ENCODE data around the gene KMT2E. TPM values are rescaled to one million over a fixed set of nuclear protein-coding genes. Genes with fewer than 3 reads are reported as not detected.

Gene KMT2E
- total and polyA plus RNA-seq, 11 donors: 17.0 to 59.5 (median 44.3) TPM

DNA sequence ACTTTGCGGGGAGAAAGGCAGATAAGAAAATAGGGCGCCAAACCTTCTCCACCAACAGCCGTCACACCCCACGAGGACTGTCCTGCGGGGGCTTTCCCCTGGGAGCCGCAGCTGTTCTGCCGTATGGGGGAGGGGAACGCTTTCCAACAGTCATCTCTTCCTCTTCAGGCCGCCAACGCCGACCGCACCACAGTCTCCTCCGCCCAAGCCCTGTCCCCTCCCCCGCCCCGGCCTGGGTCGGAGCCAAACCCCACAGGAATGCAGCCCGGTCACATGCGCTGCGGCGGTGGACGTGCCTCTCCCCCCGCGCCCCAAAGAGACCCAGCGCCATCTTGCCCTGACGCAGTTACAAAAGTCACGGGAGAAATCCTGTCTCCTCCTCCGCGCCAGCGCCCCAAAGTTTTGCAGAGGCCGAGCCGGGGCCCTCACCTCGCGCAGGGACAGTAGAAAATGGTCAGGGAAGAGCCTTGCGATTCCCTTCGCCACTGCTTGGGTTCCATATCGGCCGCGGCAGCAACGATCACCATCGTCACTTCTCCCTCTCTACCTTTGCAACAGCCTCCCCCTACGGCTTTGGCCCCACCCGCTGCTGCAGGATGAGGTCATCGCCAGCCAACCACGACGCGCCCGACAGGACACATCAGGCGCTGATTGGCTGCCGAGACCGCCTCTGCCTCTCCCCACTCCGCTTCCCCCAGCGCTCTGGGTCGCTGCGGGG lies 1.3 kb upstream of the KMT2E start:
- DNase-seq: peak; percentile 99 to 100 (median 100)
- Histone ChIP-seq H3K4me1 (peaks cover 0 to 50% (median 34%) of the 10 kb centered on the region in 12 donors), H3K27ac (peak overlapping the region; percentile 98 to 100 (median 100)), H3K9me3 (no peaks in the 10 kb centered on the region), H3K36me3 (peaks cover 0 to 9% (median 0%) of the 10 kb centered on the region in 9 donors), H3K27me3 (no peaks in the 10 kb centered on the region), H3K4me3 (peak overlapping the region; percentile 72 to 92 (median 82))
- 0 to 1% (median 0%) methylated on average over 36 to 54 of the region's 54 CpGs for WGBS, 4 donors
- TF ChIP-seq, protein P1, sequence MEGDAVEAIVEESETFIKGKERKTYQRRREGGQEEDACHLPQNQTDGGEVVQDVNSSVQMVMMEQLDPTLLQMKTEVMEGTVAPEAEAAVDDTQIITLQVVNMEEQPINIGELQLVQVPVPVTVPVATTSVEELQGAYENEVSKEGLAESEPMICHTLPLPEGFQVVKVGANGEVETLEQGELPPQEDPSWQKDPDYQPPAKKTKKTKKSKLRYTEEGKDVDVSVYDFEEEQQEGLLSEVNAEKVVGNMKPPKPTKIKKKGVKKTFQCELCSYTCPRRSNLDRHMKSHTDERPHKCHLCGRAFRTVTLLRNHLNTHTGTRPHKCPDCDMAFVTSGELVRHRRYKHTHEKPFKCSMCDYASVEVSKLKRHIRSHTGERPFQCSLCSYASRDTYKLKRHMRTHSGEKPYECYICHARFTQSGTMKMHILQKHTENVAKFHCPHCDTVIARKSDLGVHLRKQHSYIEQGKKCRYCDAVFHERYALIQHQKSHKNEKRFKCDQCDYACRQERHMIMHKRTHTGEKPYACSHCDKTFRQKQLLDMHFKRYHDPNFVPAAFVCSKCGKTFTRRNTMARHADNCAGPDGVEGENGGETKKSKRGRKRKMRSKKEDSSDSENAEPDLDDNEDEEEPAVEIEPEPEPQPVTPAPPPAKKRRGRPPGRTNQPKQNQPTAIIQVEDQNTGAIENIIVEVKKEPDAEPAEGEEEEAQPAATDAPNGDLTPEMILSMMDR (IDR thresholded peaks at IDR 0.05): no peak
- TF ChIP-seq POLR2A (IDR thresholded peaks at IDR 0.05): peak in 1 of 2 donors; percentile 95
- intact Hi-C loops (cut with DNase I): loop anchor here in 9 of 10 donors (1.0 to 10.0 kb wide), 7 partner anchors 28 to 70 kb away; no protein-coding TSS in a partner anchor
- ATAC-seq: peak; percentile 88 to 95 (median 93)

DNA sequence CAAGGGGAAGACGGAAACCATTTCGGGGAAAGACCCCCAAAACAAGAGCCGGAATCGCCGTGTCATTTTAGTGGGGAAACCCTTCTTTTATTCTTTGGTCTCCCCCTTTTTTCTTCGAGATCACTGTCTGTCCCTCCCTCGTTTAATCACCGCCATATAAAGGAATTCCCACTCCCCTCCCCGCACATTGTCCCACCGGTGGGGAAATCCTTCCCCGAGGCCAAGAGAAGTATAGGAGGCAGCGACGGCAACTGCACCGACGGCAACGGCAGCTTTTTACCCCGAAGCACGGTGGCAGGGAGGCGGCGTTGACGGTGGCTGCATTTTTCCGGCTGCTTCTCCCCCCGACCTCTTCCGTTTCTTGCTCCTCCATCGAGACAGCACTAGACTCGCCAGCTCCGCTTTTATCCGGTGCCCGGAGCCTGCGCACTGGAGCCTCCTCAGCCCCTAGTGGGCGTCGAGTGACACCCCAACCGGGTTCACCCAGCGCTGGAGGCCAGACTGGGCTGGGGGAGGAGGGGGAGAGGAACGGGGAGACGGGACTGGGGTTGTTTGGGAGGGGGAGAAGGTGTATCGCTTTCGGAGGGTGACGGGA lies 687 bp upstream of the KMT2E start:
- peak; percentile 95 to 98 (median 97) for DNase-seq
- Histone ChIP-seq H3K4me1 (peaks cover 0 to 50% (median 33%) of the 10 kb centered on the region in 12 donors), H3K36me3 (peaks cover 0 to 2% (median 0%) of the 10 kb centered on the region in 9 donors), H3K27ac (peak overlapping the region; percentile 98 to 100 (median 100)), H3K9me3 (no peaks in the 10 kb centered on the region), H3K27me3 (no peaks in the 10 kb centered on the region), H3K4me3 (peak overlapping the region; percentile 72 to 92 (median 82))
- intact Hi-C loops (cut with DNase I): loop anchor here in 9 of 10 donors (1.0 to 10.0 kb wide), 7 partner anchors 29 to 71 kb away; no protein-coding TSS in a partner anchor
- 0 to 1% (median 1%) methylated on average over 39 of the region's 39 CpGs for WGBS, 4 donors
- peak; percentile 82 to 88 (median 85) for ATAC-seq
- TF ChIP-seq, protein P1 (IDR thresholded peaks at IDR 0.05): peak; percentile 30 to 63 (median 50)
- TF ChIP-seq POLR2A (IDR thresholded peaks at IDR 0.05): peak; percentile 68 to 74

DNA sequence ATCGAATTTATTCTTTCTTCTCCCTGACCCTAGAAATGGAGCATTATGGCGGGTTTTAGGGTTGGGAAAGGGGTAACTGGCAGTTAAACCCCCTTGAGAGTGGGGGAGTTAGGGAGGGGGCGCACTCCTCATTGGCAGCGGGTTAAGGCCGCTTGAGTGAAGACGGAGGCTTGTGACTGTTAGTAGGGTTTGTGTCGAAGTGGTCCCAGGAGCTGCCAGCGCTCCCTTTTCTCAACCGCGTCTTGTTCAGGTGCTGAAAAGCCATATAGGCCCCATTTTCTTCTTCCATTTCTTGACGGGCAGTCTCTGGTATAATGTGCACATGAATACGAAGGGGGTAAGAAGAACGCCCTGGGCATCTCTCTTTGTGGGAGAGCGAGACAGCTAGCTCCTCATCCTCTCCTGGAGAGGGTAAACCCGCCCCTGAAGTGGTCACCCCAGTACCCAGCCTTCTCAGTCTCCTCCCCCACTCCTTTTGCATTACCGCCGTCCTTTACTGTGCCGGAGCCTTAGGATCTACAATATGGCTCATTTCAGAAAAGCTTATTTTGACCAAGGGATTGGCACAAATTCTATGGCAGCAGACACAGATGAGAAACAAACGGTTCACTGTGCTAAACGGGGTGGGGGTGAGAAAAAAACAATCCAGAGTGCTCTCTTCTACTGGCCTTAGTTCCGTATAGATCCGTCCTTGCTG lies 836 bp downstream of the KMT2E start:
- ATAC-seq: no peak
- Histone ChIP-seq H3K27me3 (no peaks in the 10 kb centered on the region), H3K4me1 (peaks cover 0 to 50% (median 37%) of the 10 kb centered on the region in 12 donors), H3K4me3 (peak overlapping the region; percentile 72 to 92 (median 82)), H3K36me3 (no peaks in the 10 kb centered on the region), H3K27ac (peak overlapping the region; percentile 98 to 100 (median 100)), H3K9me3 (no peaks in the 10 kb centered on the region)
- intact Hi-C loops (cut with DNase I): loop anchor here in 4 of 10 donors (1.0 to 10.0 kb wide), 6 partner anchors 32 to 73 kb away; no protein-coding TSS in a partner anchor
- DNase-seq: peak; percentile 40 to 65 (median 60)
- TF ChIP-seq, protein P1 (IDR thresholded peaks at IDR 0.05): no peak
- peak in 1 of 2 donors; percentile 13 for TF ChIP-seq POLR2A (IDR thresholded peaks at IDR 0.05)
- WGBS, 4 donors: 0 to 1% (median 0%) methylated on average over 19 to 22 of the region's 22 CpGs
